LHCN-M2 (cell line): ENCODE results near the gene TNFRSF6B. TPM values are rescaled to one million over a fixed set of nuclear protein-coding genes. Genes with fewer than 3 reads are reported as not detected.
"Not testable (repeated sequence)": the region's sequence is repeated elsewhere in the genome, so short reads cannot be mapped to it uniquely, and the experiment has no call there.

Experiments used
- DNase-seq: peaks from one replicate; pipeline ENCODE4 v3.0.0-alpha.2; 2012; ENCODE audit warnings: low read depth
- total RNA-seq: library from RNA; depleted of rRNA; stranded (reverse); fragments of >200 nt; gene quantifications from 2 replicates; pipeline ENCODE4 v1.2.3, GENCODE V29; 2014

Gene TNFRSF6B
- total RNA-seq, 1 experiment from 2014 or later: 6.7 TPM

DNA sequence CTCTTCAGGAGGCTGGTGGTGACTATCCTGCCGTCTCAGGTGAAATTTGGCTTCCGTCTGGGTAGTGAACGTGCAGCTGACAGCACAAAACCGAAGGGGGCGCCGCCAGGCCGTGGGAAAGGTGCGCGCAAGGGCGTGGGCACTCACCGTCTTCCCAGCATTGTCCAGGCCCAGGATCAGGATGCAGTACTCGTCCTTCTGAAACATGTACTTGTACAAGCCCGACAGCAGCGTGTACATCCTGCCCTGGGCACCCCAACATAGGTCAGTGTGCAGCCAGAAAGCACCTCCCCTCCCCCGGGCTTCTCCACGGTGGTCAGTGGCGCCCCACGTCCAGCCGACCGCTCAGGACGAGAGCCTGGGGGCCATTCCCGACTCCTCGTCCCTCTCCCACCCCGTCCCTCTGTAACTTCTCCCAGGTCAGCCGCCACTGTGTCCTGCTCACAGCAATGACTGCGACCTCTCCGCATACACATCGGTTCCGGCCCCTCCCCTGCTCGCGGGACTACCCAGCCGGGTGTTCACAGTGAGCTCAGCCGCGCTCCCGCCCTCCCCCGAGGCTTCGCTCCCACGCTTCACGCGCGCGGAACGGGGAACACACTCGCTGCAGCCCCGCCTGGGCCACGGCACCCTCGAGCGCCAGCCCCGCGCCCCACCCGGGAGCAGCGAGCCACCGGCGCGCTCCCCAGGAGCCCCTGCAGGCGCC lies 10.6 kb downstream of the TNFRSF6B start:
- peak; percentile 44 for DNase-seq

DNA sequence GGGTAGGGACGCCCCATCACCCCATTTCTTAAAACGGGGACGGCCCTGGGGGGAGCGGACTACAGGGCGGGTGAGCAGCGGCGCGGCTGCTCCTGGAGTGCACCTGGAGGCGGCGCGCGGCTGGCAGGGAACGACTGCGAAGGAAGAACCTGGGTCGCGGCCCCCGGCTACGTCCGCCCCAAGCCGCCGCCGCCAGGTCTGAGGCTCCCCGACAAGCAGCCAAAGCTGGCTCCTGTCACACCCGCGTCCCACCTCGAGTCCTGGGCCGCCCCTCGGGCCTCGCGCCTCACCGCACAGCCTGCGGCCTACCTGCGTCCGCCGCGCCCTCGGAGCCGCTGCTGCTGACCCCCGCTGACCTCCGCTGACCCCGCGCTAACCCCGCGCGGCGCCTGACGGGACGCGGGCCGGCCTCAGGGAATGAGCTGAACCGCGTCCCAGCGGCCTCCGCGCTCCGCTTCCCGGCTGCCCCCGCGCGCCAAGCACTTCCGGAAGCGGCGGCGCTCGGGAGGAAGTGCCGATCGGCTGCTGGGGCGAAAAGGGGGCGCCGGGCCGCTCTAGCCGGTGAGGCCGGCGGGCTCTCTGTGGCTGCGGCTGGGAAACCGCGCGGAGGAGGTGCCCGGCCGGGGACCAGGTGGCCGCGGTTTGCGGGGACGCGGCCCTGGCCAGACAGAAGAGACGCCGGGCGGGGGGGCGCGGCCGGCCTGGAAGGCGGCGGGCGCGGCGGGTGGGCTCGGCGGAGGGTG lies 11.3 kb downstream of the TNFRSF6B start, which contains the start of the genes ARFRP1 and ZGPAT:
TSS of gene ARFRP1 (minus strand) at position 419 of the 743 bp plus-strand sequence. CDS start 885 bp downstream, outside the sequence.
TSS of gene ZGPAT (plus strand) at position 482 of the 743 bp plus-strand sequence. CDS start 542 bp downstream, outside the sequence.
- peak; percentile 82 for DNase-seq

DNA sequence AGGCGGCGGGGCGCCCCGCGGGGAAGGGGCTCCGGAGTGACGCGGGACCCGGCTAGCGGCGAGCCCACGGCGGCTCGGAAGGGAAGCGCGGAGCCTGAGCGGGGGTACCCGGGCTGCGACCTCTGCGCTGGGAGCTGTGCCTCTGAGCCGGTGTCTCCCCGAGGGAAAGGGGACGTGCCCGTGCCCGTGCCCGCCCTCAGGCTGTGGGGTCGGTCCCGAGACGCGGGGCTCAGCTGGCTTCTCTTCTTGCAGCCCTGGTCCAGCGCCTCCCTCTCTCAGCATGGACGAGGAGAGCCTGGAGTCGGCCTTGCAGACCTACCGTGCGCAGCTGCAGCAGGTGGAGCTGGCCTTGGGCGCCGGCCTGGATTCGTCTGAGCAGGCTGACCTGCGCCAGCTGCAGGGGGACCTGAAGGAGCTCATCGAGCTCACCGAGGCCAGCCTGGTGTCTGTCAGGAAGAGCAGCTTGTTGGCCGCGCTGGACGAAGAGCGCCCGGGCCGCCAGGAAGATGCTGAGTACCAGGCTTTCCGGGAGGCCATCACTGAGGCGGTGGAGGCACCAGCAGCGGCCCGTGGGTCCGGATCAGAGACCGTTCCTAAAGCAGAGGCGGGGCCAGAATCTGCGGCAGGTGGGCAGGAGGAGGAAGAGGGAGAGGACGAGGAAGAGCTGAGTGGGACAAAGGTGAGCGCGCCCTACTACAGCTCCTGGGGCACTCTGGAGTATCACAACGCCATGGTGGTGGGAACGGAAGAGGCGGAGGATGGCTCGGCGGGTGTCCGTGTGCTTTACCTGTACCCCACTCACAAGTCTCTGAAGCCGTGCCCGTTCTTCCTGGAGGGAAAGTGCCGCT lies 12.1 kb downstream of the TNFRSF6B start:
- no peak for DNase-seq

DNA sequence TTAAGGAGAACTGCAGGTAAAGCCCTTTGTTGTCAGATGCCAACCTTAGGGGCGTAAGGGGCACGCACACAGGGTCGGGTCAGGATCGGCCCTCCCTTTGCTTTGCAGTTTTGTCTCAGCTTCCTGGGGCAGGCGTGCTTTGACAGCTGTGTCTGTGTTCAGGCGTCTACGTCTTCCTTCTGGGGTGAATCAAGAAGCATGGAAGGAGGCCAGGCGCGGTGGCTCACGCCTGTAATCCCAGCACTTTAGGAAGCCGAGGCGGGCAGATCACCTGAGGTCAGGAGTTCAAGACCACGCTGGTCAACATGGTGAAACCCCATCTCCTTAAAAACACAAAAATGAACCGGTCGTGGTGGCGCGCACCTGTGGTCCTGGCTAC lies 12.7 kb downstream of the TNFRSF6B start:
- no peak for DNase-seq

DNA sequence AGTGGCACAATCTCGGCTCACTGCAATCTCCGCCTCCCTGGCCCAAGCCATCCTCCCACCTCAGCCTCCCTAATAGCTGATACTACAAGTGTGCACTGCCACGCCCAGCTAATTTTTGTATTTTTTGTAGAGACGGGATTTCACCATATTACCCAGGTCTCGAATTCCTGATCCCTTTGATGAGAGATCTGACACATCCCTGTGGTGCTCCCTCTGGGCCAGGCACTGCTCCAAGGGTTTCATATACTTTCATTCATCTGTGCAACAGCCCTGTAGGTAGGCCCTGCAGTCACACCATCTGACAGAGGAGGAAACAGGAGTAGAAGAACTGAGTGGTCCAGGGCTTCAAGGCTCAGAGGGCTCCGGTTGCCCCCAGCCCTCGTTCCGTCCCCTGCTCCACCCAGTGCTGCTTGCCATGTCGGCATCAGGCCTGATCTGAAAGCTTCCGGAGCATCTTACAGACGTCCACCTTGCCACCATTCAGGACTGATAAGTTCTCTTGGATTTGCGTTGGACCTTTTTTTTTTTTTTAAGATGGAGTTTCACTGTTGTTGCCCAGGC lies 14.7 kb downstream of the TNFRSF6B start:
- DNase-seq: no peak

DNA sequence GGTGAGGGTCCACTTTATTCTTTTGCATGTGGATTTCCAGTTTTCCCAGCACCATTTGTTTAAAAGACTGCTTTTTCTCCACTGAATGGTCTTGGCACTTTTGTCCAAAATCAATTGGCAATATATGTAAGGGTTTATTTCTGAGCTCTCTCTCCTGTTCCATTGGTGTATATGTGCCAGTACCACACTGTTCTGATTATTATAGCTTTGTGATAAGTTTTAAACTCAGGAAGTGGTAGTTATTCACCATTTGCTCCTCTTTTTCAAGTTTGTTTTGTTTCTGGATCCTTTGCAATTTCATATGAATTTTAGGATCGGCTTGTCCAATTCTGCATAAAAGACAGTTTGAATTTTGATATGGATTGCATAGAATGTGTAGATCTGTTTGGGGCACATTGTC lies 15.7 kb downstream of the TNFRSF6B start:
- DNase-seq: no peak

DNA sequence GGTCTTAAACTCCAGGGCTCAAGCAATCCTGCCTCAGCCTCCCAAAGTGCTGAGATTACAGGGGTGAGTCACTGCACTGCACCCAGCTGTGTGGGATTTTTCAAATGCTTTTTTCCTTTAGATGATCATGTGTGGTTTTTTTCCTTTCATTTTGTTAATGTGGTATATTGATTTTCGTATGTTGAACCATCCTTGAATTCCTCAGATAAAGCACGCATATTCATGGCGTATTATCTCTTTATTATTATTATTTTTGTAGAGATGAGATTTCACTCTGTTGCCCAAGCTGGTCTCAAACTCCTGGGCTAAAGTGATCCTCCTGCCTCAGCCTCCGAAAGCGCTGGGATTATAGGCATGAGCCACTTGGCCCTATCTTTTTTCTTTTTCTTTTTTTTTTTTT lies 18.4 kb downstream of the TNFRSF6B start:
- no peak for DNase-seq

DNA sequence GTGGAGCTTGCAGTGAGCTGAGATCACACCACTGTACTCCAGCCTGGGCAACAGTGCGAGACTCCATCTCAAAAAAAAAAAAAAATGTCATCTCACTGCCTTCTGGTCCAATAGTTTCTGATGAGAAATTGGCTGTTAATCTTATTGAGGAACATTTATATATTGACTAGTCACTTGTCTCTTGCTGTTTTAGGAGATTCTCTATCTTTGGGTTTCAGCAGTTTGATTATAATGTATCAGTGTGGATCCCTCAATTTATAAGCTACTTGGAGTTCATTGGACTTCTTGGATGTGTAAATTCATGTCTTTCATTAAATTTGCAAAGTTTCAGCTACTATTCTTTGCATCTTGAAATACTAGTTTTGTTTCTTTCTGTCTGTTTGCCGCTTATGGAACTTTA lies 22.5 kb downstream of the TNFRSF6B start:
- no peak for DNase-seq

DNA sequence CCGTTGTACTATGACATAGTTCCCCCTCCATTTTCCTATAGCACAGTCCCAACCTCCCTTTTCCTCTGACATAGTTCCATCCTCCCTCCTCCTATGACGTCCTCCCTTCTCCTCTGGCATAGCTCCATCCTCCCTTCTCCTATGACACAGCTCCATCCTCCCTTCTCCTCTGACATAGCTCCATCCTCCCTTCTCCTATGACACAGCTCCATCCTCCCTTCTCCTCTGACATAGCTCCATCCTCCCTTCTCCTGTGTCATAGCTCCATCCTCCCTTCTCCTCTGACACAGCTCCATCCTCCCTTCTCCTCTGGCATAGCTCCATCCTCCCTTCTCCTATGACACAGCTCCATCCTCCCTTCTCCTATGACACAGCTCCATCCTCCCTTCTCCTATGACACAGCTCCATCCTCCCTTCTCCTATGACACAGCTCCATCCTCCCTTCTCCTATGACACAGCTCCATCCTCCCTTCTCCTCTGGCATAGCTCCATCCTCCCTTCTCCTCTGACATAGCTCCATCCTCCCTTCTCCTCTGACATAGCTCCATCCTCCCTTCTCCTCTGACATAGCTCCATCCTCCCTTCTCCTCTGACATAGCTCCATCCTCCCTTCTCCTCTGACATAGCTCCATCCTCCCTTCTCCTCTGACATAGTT lies 26.6 kb downstream of the TNFRSF6B start:
- not testable (repeated sequence) for DNase-seq

DNA sequence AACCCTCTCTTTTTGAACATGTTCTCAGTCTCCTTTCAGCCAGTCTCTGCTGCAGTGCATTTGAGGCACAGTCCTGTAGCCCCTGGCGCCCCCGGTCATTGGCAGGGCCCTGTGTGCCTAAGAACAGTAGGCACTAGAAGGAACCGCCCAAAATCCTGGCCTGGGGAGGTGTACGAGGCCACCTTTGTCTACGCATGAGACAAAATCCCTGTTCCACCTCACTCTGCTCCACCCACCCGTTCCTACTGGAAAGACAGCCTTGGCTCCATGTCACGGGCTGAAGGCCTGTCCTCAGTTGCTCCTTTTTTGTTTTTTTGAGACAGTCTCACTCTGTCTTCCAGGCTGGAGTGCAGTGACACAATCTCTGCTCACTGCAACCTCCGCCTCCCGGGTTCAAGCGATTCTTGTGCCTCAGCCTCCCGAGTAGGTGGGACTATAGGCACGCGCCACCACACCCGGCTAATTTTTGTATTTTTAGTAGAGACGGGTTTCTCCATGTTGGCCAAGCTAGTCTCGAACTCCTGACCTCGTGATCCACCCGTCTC lies 33.8 kb downstream of the TNFRSF6B start:
- DNase-seq: not testable (repeated sequence)

DNA sequence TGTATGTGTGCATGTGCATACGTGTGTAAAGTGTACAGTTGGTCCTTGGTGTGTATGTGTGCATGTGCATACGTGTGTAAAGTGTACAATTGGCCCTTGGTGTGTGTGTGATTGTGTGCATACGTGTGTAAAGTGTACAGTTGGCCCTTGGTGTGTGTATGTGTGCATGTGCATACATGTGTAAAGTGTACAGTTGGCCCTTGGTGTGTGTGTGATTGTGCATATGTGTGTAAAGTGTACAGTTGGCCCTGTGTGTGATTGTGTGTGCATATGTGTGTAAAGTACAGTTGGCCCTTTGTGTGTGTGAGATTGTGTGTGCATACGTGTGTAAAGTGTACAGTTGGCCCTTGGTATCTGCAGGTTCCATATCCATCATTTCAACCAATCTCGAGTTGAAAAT lies 35.0 kb downstream of the TNFRSF6B start:
- DNase-seq: no peak

DNA sequence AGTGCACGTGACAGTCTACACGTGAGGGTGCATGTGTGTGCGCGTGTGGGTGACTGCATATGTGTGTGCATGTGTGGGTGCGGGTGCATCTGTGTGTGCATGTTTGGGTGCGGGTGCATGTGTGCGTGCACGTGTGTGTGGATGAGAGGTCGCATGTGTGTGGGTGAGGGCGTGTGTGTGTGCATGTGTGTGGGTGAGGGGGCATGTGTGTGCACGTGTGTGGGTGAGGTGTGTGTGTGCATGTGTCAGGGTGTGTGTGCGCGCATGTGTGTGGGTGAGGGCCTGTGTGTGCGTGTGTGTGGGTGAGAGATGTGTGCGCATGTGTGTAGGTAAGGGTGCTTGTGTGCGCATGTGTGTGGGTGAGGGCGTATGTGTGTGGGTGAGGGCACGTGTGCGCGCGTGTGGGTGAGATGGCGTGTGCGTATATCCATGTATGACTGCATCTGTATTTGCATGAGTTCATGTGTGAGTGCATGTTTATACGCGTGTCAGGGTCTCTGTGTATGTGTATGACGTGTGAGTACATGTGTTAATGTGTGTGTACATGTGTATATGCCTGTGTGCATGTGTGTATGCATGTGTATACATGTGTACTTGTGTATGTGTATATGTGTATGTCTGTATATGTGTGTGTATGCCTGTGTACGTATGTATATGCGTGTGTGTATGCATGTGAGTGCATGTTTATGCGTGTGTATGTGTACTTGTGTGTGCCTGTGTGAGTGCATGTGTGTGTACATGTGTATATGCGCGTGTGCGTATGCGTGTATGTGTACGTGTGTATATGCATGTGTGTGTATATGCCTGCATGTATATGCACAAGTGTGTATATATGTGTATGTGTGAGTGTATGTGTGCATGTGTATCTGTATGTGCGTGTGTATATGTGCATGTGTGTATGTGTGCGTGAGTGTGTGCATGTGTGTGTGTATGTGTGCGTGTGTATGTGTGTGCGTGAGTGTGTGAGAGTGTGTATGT lies 36.0 kb downstream of the TNFRSF6B start:
- DNase-seq: no peak

DNA sequence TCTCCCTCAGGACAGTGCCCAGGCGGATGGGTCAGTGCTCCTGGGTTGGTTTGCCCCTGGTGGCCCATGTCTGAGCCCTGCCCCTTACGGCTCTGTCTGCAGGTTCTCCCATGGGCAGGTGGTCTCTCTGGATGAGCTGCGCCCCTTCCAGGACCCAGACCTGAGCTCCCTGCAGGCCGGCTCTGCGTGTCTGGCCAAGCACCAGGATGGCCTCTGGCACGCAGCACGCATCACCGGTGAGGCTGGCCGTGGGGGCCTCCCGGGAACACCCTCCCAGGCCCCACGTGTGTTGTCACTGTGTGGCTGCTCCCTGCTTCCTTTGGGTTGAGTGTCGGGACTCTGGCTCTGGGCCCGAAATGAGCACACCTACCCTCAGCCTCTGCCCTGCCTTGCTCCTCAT lies 36.7 kb downstream of the TNFRSF6B start:
- DNase-seq: no peak

DNA sequence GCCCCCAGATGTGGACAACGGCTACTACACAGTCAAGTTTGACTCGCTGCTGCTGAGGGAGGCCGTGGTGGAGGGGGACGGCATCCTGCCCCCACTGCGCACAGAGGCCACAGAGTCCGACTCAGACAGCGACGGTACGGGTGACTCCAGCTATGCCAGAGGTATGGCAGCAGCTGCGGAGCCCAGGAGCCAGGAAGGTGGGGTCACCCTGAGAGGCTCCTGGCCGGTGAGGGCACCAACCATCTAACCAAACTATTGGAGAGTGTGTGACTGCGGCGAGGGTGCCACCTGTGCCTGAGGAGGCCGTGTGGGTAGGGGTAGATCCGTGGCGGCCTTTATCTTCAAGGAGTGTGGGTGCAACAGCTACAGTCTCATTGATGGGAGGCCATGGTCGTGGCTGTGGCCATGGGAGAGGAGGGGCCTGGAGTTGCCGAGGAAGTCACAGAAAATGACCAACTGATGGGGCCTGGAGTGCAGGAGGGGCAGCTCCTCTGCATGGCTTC lies 37.2 kb downstream of the TNFRSF6B start:
- no peak for DNase-seq

DNA sequence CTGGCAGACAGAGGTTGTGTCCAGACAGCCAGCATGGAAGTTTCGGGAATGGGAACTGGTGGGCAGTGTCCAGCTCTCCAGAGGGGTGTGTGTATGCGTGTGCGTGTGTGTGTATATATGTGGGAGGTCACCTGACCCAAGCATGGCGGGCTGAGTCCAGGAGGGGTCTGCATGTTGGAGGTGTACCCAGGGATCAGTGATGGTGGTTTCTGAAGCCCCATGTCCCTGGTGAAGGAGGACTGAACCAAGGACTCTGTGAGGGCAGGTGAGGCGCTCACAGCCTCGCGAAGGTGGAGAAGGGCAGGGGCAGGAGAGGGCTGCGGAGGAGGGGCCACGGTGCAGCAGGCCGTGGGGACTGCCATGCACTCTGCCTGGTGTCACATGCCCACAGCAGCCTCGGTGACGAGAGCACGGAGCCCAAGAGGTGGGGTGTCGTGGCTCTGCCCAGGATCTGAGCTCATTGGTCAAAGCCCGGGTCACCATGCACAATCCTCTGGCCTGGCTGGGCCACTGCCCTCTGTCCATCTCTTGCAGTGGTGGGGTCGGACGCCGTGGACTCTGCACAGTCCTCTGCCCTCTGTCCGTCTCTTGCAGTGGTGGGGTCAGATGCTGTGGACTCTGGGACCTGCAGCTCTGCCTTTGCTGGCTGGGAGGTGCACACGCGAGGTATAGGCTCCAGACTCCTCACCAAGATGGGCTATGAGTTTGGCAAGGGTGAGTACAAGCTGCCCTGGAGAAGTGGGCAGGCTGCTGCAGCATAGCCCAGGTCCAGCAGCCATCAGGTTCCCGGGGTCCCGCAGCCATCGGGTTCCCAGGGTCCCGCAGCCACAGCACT lies 37.9 kb downstream of the TNFRSF6B start:
- no peak for DNase-seq

DNA sequence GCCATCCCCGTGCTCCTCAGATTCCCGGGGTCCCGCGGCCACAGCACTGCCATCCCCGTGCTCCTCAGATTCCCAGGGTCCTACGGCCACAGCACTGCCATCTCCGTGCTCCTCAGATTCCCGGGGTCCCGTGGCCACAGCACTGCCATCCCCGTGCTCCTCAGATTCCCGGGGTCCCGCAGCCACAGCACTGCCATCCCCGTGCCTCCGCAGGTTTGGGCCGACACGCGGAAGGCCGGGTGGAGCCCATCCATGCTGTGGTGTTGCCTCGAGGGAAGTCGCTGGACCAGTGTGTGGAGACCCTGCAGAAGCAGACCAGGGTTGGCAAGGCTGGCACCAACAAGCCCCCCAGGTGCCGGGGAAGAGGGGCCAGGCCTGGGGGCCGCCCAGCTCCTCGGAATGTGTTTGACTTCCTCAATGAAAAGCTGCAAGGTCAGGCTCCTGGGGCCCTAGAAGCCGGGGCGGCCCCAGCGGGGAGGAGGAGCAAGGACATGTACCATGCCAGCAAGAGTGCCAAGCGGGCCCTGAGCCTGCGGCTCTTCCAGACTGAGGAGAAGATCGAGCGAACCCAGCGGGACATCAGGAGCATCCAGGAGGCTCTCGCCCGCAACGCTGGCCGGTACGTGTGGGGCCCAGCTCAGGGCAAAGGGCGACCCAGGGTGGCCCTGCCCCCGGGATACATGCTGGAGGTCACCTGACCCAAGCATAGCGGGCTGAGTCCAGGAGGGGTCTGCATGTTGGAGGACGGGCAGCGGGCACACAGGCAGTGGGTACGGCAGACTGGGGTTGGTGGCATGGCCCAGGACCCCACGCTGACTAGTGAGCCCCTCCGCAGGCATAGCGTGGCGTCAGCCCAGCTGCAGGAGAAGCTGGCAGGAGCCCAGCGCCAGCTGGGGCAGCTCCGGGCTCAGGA lies 38.8 kb downstream of the TNFRSF6B start:
- DNase-seq: no peak
